Measurements from ENCODE around the gene MOG.
"Not testable (repeated sequence)": the region's sequence is repeated elsewhere in the genome, so short reads cannot be mapped to it uniquely, and the experiment has no call there.

The MOG gene

GRCh38 chr6:29653452-29654038 is 3.3 kb upstream of the MOG start:
- peaks cover 7% of the 10 kb centered on the region for H3K4me1 Mint-ChIP-seq
- peak; percentile 27 to 58 for DNase-seq (ENCODE audit: low spot score in 2 of 2)
- ATAC-seq (ENCODE audit: low read depth) = no peak
- no peaks in the 10 kb centered on the region for H3K36me3 Mint-ChIP-seq
- H3K27me3 Mint-ChIP-seq = peaks cover 14% of the 10 kb centered on the region
- H3K4me3 Mint-ChIP-seq = no peak overlapping the region
- no peak overlapping the region for H3K27ac Mint-ChIP-seq
- H3K9me3 Mint-ChIP-seq = no peaks in the 10 kb centered on the region

DNA sequence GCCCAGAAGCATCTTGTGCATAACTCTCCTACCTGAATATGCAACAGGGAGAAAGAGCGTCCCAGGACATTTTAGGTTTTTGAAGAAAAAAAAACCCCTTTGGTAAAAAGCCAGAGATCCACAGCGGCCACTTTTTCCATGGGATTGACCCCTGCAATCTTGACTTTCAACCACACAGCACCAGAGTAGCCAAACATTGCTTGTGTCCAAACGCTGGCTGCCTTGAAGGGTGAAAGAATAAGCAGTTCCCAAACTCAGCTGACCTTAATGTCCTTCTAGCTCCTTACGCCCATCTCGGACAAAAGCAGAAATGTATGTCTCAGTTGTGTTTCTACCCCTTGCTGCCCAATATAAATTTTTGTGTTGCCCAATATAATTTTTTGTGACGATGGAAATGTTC is 1.2 kb upstream of the MOG start:
- H3K36me3 Mint-ChIP-seq = no peaks in the 10 kb centered on the region
- H3K27me3 Mint-ChIP-seq = peaks cover 18% of the 10 kb centered on the region
- ATAC-seq (ENCODE audit: low read depth) (no peak), DNase-seq (ENCODE audit: low spot score in 2 of 2) (no peak)
- H3K27ac Mint-ChIP-seq = no peak overlapping the region
- H3K9me3 Mint-ChIP-seq = no peaks in the 10 kb centered on the region
- H3K4me3 Mint-ChIP-seq = no peak overlapping the region
- peaks cover 4% of the 10 kb centered on the region for H3K4me1 Mint-ChIP-seq

DNA sequence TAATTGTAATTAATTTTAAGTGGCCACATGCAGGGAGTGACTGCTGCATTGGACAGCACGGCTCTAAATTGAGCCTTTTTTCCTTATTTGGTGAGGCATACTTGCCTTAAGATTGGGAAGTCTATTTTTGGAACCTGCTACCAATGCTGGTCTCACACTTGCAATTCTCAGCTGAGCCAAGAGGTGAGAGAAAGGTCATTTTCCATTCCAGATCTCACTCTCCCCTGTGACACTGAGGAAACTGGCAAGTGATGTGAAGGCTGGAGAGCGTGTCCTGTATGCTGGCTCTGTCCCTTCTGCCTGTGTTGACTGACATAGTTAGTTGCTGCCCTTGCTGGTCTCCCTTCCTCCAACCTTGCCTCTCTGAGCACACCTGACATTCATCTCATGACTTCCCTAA is 735 bp upstream of the MOG start:
- Mint-ChIP-seq H3K4me1 (peaks cover 4% of the 10 kb centered on the region), H3K27me3 (peaks cover 18% of the 10 kb centered on the region), H3K27ac (no peak overlapping the region), H3K9me3 (no peaks in the 10 kb centered on the region), H3K36me3 (no peaks in the 10 kb centered on the region), H3K4me3 (no peak overlapping the region)
- ATAC-seq (ENCODE audit: low read depth) (no peak), DNase-seq (ENCODE audit: low spot score in 2 of 2) (no peak)

DNA sequence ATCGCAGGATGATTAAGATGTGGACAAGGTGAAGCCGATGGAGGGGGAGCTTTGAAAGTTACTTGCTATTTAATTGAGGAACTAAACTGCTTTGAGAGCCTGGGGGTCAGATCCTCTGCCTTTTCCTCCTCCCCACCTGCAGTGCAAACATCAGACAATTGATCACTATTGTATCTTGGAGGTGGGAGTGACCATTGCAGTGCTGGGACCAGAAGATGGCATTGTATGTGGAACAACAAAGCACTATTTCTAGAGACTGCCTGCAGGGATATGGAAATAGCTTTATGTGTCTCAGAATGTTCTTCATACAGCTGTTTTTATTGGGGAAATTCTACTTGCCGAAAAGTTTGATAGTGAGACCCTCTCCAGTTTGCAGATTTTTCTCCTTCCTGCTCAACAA is 4.2 kb downstream of the MOG start:
- no peaks in the 10 kb centered on the region for H3K36me3 Mint-ChIP-seq
- H3K9me3 Mint-ChIP-seq = no peaks in the 10 kb centered on the region
- H3K27me3 Mint-ChIP-seq = peaks cover 13% of the 10 kb centered on the region
- H3K4me3 Mint-ChIP-seq = no peak overlapping the region
- ATAC-seq (ENCODE audit: low read depth) (no peak), DNase-seq (ENCODE audit: low spot score in 2 of 2) (no peak)
- H3K27ac Mint-ChIP-seq = no peak overlapping the region
- no peaks in the 10 kb centered on the region for H3K4me1 Mint-ChIP-seq

DNA sequence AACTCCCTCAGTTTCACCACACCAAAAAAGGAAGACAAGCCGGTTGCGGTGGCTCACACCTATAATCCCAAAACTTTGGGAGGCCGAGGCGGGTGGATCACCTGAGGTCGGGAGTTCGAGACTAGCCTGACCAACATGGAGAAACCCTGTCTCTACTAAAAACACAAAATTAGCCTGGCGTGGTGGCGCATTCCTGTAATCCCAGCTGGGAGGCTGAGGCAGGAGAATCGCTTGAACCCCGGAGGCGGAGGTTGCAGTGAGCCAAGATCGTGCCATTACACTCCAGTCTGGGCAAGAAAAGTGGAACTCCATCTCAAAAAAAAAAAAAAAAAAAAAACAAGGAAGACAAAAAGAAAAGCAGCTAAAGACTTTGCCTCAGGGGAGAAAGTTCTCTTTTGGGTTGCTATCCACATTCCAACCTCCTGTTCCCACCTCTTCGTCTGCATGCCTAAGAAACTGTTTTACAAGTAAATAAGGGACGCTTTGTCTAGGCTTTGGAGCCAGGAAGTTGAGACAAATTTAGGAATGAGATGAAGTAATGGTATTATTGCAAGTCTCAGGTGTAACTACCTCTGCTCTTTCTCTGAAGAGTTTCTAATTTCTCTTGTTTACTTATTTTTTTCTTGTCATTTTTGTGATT is 4.7 kb downstream of the MOG start:
- H3K27ac Mint-ChIP-seq; H3K4me3 Mint-ChIP-seq; H3K4me1 Mint-ChIP-seq; H3K9me3 Mint-ChIP-seq; H3K36me3 Mint-ChIP-seq; DNase-seq (ENCODE audit: low spot score in 2 of 2); ATAC-seq (ENCODE audit: low read depth): not testable (repeated sequence)
- peaks cover 11% of the 10 kb centered on the region for H3K27me3 Mint-ChIP-seq

GRCh38 chr6:29663300-29664042 is 6.6 kb downstream of the MOG start:
- Mint-ChIP-seq H3K9me3 (no peaks in the 10 kb centered on the region), H3K27ac (no peak overlapping the region), H3K36me3 (no peaks in the 10 kb centered on the region), H3K27me3 (peaks cover 5% of the 10 kb centered on the region), H3K4me1 (peaks cover 4% of the 10 kb centered on the region), H3K4me3 (no peak overlapping the region)
- no peak for ATAC-seq (ENCODE audit: low read depth)
- DNase-seq (ENCODE audit: low spot score in 2 of 2) = no peak

DNA sequence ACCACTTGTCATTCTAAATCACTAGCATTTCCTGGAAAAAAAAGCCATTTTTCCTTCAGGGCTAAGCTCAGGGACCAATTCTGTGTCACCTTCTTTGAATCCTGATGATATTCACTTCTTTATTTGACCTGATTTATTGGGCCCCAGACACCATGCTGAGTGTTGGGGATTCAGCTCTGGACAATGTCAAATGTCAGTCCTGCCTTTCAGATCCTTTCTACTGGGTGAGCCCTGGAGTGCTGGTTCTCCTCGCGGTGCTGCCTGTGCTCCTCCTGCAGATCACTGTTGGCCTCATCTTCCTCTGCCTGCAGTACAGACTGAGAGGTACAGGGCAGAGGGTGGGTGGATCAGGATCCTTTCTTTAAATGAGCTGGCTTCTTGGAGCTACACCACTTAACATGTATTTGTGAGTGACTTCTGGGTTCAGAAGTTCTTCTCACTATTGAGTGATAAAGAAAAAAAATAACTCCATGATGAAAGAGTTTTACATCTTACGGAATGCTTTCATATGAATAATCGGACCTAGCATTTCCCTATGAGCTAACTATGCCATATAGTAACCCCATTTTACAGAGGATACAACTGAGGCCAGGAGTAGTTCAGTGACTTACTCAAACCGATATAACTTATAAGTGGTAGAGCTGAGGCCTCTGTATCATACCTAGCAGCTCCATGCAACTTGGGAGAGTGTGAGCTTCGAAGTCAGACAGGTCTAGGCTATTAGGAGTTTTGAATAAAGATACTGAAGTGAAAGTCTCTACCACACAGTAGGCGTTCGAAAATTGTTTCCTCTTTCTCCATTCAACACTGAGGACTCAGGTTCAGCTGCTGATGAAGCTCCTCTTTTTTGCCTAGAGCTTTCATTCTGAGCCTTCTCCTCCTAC is 9.3 kb downstream of the MOG start:
- Mint-ChIP-seq H3K4me3 (no peak overlapping the region), H3K27ac (no peak overlapping the region), H3K9me3 (no peaks in the 10 kb centered on the region), H3K36me3 (no peaks in the 10 kb centered on the region), H3K27me3 (peaks cover 3% of the 10 kb centered on the region), H3K4me1 (peaks cover 4% of the 10 kb centered on the region)
- ATAC-seq (ENCODE audit: low read depth) = peak; percentile 77
- DNase-seq (ENCODE audit: low spot score in 2 of 2) = no peak

DNA sequence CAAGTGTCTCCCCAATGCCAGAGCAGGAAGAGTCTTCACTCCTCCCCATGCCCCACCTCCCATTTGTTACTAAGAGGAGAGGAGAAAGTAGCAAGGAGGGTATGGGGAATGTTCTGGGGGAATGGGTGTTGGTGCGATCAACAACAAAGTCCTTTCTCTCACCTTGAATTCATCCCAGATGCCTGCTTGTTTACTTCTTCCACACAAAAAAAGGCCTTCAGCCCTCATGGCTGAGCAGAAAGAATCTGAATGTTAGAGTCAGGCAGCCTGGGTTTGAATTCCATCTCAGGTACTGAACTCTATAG is 9.9 kb downstream of the MOG start:
- Mint-ChIP-seq H3K27ac (no peak overlapping the region), H3K27me3 (peaks cover 6% of the 10 kb centered on the region), H3K4me3 (no peak overlapping the region), H3K4me1 (peaks cover 4% of the 10 kb centered on the region), H3K36me3 (no peaks in the 10 kb centered on the region), H3K9me3 (no peaks in the 10 kb centered on the region)
- ATAC-seq (ENCODE audit: low read depth) = no peak
- DNase-seq (ENCODE audit: low spot score in 2 of 2) = no peak

- DNase-seq (ENCODE audit: low spot score in 2 of 2) (no peak), ATAC-seq (ENCODE audit: low read depth) (no peak)
- H3K27me3 Mint-ChIP-seq = peaks cover 6% of the 10 kb centered on the region
- no peaks in the 10 kb centered on the region for H3K36me3 Mint-ChIP-seq
- peaks cover 4% of the 10 kb centered on the region for H3K4me1 Mint-ChIP-seq
- no peaks in the 10 kb centered on the region for H3K9me3 Mint-ChIP-seq
- no peak overlapping the region for H3K27ac Mint-ChIP-seq
- H3K4me3 Mint-ChIP-seq = no peak overlapping the region
These were observed 10.3 kb downstream of the MOG start for GRCh38 chr6:29667158-29667557.

GRCh38 chr6:29671026-29671425 is 14.1 kb downstream of the MOG start:
- DNase-seq (ENCODE audit: low spot score in 2 of 2) (no peak), ATAC-seq (ENCODE audit: low read depth) (no peak)
- Mint-ChIP-seq H3K4me1 (peaks cover 4% of the 10 kb centered on the region), H3K27ac (no peak overlapping the region), H3K27me3 (peaks cover 8% of the 10 kb centered on the region), H3K4me3 (no peak overlapping the region), H3K36me3 (no peaks in the 10 kb centered on the region), H3K9me3 (no peaks in the 10 kb centered on the region)

DNA sequence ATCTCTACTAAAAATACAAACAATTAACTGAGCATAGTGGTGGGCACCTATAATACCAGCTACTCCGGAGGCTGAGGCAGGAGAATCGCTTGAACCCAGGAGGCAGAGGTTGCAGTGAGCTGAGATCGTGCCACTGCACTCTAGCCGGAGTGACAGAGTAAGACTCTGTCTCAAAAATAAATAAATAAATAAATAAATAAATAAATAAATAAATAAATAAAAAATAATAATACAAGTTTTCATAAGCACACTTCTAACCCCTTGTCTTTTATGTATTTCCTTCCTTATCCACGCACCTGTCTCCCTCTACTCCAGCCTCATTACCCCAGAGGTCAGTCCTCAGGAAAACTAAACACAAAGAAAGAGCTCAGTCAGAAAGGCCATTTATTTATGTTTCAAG is 15.2 kb downstream of the MOG start:
- not testable (repeated sequence) for DNase-seq (ENCODE audit: low spot score in 2 of 2); H3K27me3 Mint-ChIP-seq; ATAC-seq (ENCODE audit: low read depth); H3K4me1 Mint-ChIP-seq; H3K36me3 Mint-ChIP-seq; H3K27ac Mint-ChIP-seq; H3K4me3 Mint-ChIP-seq; H3K9me3 Mint-ChIP-seq

DNA sequence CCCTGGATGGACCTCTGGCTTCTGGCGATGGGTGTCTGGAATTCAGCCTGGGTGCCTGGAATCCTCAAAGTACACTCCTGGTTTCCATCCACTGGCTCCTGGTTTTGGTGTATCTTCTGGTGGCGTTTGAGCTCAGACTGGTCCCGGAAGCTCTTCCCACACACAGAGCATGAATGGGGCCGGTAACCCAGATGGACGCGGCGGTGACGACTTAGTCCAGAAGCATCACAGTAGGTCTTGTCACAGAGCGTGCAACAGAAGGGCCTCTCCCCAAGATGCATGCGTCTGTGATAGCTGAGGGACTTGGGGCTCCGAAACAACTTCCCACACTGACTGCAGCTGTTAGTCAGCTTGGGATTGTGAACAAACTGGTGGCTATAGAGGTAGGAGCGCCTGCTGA is 16.3 kb downstream of the MOG start:
- no peaks in the 10 kb centered on the region for H3K36me3 Mint-ChIP-seq
- peaks cover 8% of the 10 kb centered on the region for H3K27me3 Mint-ChIP-seq
- H3K4me3 Mint-ChIP-seq = no peak overlapping the region
- no peaks in the 10 kb centered on the region for H3K9me3 Mint-ChIP-seq
- ATAC-seq (ENCODE audit: low read depth) (no peak), DNase-seq (ENCODE audit: low spot score in 2 of 2) (no peak)
- no peak overlapping the region for H3K27ac Mint-ChIP-seq
- H3K4me1 Mint-ChIP-seq = no peaks in the 10 kb centered on the region

GRCh38 chr6:29674008-29674407 is 17.1 kb downstream of the MOG start:
- H3K27ac Mint-ChIP-seq = no peak overlapping the region
- no peak for DNase-seq (ENCODE audit: low spot score in 2 of 2)
- H3K9me3 Mint-ChIP-seq = no peaks in the 10 kb centered on the region
- no peak for ATAC-seq (ENCODE audit: low read depth)
- no peaks in the 10 kb centered on the region for H3K4me1 Mint-ChIP-seq
- peaks cover 8% of the 10 kb centered on the region for H3K27me3 Mint-ChIP-seq
- H3K4me3 Mint-ChIP-seq = no peak overlapping the region
- no peaks in the 10 kb centered on the region for H3K36me3 Mint-ChIP-seq

- ATAC-seq (ENCODE audit: low read depth) = no peak
- no peaks in the 10 kb centered on the region for H3K4me1 Mint-ChIP-seq
- peaks cover 8% of the 10 kb centered on the region for H3K27me3 Mint-ChIP-seq
- H3K36me3 Mint-ChIP-seq = no peaks in the 10 kb centered on the region
- H3K9me3 Mint-ChIP-seq = no peaks in the 10 kb centered on the region
- H3K4me3 Mint-ChIP-seq = no peak overlapping the region
- H3K27ac Mint-ChIP-seq = no peak overlapping the region
- no peak for DNase-seq (ENCODE audit: low spot score in 2 of 2)
These were observed 18.7 kb downstream of the MOG start for GRCh38 chr6:29675561-29675960.

All from memory B cell (primary cell).